Thyroid gland (tissue), 4 donors: ENCODE data around the gene ZNF804A. TPM values are rescaled to one million over a fixed set of nuclear protein-coding genes. Genes with fewer than 3 reads are reported as not detected.

Source experiments
- DNase-seq, 2 donors: peaks; one replicate each; pipeline ENCODE4 v3.0.0-alpha.2; 2019
- H3K27ac ChIP-seq, 3 donors: fragments of 200-600 bp; sonication (generic); 1 replicate in 2 of 3; 2 replicates in 1 of 3; pipeline ENCODE4 v1.5.1; 2016 to 2019; ENCODE audit warnings: mild to moderate bottlenecking in 1 of 3, moderate library complexity in 1 of 3
- H3K27me3 ChIP-seq: fragments of 200-600 bp; sonication (generic); one replicate; pipeline ENCODE4 v1.5.1; 2019
- H3K36me3 ChIP-seq, 2 donors: fragments of 200-600 bp; sonication (generic); one replicate each; pipeline ENCODE4 v1.5.1; 2016 to 2019
- H3K4me1 ChIP-seq, 2 donors: fragments of 200-600 bp; sonication (generic); one replicate each; pipeline ENCODE4 v1.5.1; 2017 to 2019
- H3K4me3 ChIP-seq, 3 donors: fragments of 200-600 bp; sonication (generic); replicated peaks in 1 of 3; 1 replicate in 2 of 3; 2 replicates in 1 of 3; pipeline ENCODE4 v1.5.1; 2016; ENCODE audit warnings: mild to moderate bottlenecking in 1 of 3
- H3K9me3 ChIP-seq: fragments of 200-600 bp; sonication (generic); one replicate; pipeline ENCODE4 v1.5.1; 2017
- CTCF ChIP-seq, 6 experiments: fragments of 200-600 bp in 3 of 6; fragments of 450-650 bp in 3 of 6; sonication (generic) in 3 of 6; IDR thresholded peaks; one replicate each; pipeline ENCODE4 v1.5.1; 2016 to 2019; ENCODE audit warnings: antibody characterized with exemption in 6 of 6, mild to moderate bottlenecking in 2 of 6, inconsistent platforms in 1 of 6, moderate library complexity in 1 of 6
- POLR2A ChIP-seq, 2 donors: fragments of 450-650 bp; IDR thresholded peaks; one replicate each; pipeline ENCODE4 v1.6.1; 2017; ENCODE audit warnings: antibody characterized with exemption in 2 of 2, mild to moderate bottlenecking in 2 of 2, moderate library complexity in 1 of 2
- WGBS, 2 donors: methylation state at CpG; one replicate each; pipeline ENCODE4 v1.1.5; 2017; 5-methylcytosine and 5-hydroxymethylcytosine counted together
- intact Hi-C: fragments of 100-400 bp; cut with DNase I; formaldehyde crosslinking; loops from one replicate; pipeline ENCODE4 v1.15.1; 2023
- total RNA-seq, 4 donors: library from RNA; depleted of rRNA; stranded (reverse); fragments of >200 nt; gene quantifications; one replicate each; pipeline ENCODE4 v1.2.3, GENCODE V29; 2016

Gene ZNF804A
- total RNA-seq, 4 donors from 2014 or later: 0.49 to 1.2 TPM; not detected in 2

GRCh38 chr2:184921676-184922075, 323.3 kb downstream of the ZNF804A start:
- Histone ChIP-seq H3K27me3 (no peaks in the 10 kb centered on the region), H3K36me3 (no peaks in the 10 kb centered on the region), H3K4me1 (no peaks in the 10 kb centered on the region), H3K4me3 (no peak overlapping the region), H3K27ac (no peak overlapping the region), H3K9me3 (no peaks in the 10 kb centered on the region)
- DNase-seq: no peak
- WGBS, 2 donors: 68 to 83% methylated on average over 2 of the region's 2 CpGs
- TF ChIP-seq POLR2A (IDR thresholded peaks at IDR 0.05) (no peak), CTCF (IDR thresholded peaks at IDR 0.05) (no peak)
- intact Hi-C loops: no loop called here

GRCh38 chr2:184923751-184924150, 325.4 kb downstream of the ZNF804A start:
- intact Hi-C loops: no loop called here

GRCh38 chr2:184927040-184927439, 328.7 kb downstream of the ZNF804A start:
- no peaks in the 10 kb centered on the region for H3K4me1 ChIP-seq
- no peak for TF ChIP-seq CTCF (IDR thresholded peaks at IDR 0.05)
- no peak for TF ChIP-seq POLR2A (IDR thresholded peaks at IDR 0.05)
- H3K27ac ChIP-seq: no peak overlapping the region
- H3K27me3 ChIP-seq: no peaks in the 10 kb centered on the region
- intact Hi-C loops: no loop called here
- H3K9me3 ChIP-seq: no peaks in the 10 kb centered on the region
- no peak overlapping the region for H3K4me3 ChIP-seq
- DNase-seq: no peak
- 90 to 95% methylated on average over 2 of the region's 2 CpGs for WGBS, 2 donors
- H3K36me3 ChIP-seq: no peaks in the 10 kb centered on the region

More at GRCh38 chr2:184923751-184924150, 325.4 kb downstream of the ZNF804A start:
- Histone ChIP-seq H3K4me3 (no peak overlapping the region), H3K36me3 (no peaks in the 10 kb centered on the region), H3K27me3 (no peaks in the 10 kb centered on the region), H3K27ac (no peak overlapping the region), H3K9me3 (no peaks in the 10 kb centered on the region), H3K4me1 (no peaks in the 10 kb centered on the region)
- DNase-seq: no peak
- 81 to 96% methylated on average over 1 of the region's 1 CpG for WGBS, 2 donors
- TF ChIP-seq POLR2A (IDR thresholded peaks at IDR 0.05): no peak
- no peak for TF ChIP-seq CTCF (IDR thresholded peaks at IDR 0.05)

- H3K4me1 ChIP-seq: no peaks in the 10 kb centered on the region
- no peaks in the 10 kb centered on the region for H3K36me3 ChIP-seq
- intact Hi-C loops: no loop called here
Measured at GRCh38 chr2:184936761-184937160, 338.4 kb downstream of the ZNF804A start.

More at GRCh38 chr2:184936761-184937160, 338.4 kb downstream of the ZNF804A start:
- TF ChIP-seq POLR2A (IDR thresholded peaks at IDR 0.05) (no peak), CTCF (IDR thresholded peaks at IDR 0.05) (no peak)
- no peak for DNase-seq
- H3K9me3 ChIP-seq: no peaks in the 10 kb centered on the region
- no peak overlapping the region for H3K4me3 ChIP-seq
- no peak overlapping the region for H3K27ac ChIP-seq
- H3K27me3 ChIP-seq: no peaks in the 10 kb centered on the region
